ENCODE measurements around the gene TLL2.

GRCh38 chr10:96389785-96390184, 123.9 kb downstream of the TLL2 start:
- TF ChIP-seq EZH2 (IDR thresholded peaks at IDR 0.05; ENCODE audit: low read depth, unreplicated experiment) (no peak), CTCF (conservative IDR thresholded peaks at IDR 0.05; ENCODE audit: low read depth in 2 of 2) (no peak), ETS1 (IDR thresholded peaks at IDR 0.05) (no peak), EZH2phosphoT487 (IDR thresholded peaks at IDR 0.05; ENCODE audit: unreplicated experiment) (no peak), CREB1 (CRISPR knock-in tag; IDR thresholded peaks at IDR 0.05; ENCODE audit: low read depth) (no peak), JUNB (IDR thresholded peaks at IDR 0.05; ENCODE audit: unreplicated experiment) (no peak)
